ENCODE data around the gene TYROBP. TPM values are rescaled to one million over a fixed set of nuclear protein-coding genes. Genes with fewer than 3 reads are reported as not detected.

Gene TYROBP
- not detected in 5 replicates for total RNA-seq (2022; extraction: Qiagen RNA extraction; ENCODE audit: low read depth)

GRCh38 chr19:35908010-35908441 is at the start of gene TYROBP:
Gene TYROBP, minus strand, starts transcription at chr19:35908295. Its CDS starts 67 bp downstream, at chr19:35908228.

GRCh38 chr19:35935911-35936737 is 28.0 kb upstream of the TYROBP start, which contains the start of gene LRFN3:
Gene LRFN3, plus strand, starts transcription at chr19:35936374. Its CDS starts 3,052 bp downstream, at chr19:35939426.

DNA sequence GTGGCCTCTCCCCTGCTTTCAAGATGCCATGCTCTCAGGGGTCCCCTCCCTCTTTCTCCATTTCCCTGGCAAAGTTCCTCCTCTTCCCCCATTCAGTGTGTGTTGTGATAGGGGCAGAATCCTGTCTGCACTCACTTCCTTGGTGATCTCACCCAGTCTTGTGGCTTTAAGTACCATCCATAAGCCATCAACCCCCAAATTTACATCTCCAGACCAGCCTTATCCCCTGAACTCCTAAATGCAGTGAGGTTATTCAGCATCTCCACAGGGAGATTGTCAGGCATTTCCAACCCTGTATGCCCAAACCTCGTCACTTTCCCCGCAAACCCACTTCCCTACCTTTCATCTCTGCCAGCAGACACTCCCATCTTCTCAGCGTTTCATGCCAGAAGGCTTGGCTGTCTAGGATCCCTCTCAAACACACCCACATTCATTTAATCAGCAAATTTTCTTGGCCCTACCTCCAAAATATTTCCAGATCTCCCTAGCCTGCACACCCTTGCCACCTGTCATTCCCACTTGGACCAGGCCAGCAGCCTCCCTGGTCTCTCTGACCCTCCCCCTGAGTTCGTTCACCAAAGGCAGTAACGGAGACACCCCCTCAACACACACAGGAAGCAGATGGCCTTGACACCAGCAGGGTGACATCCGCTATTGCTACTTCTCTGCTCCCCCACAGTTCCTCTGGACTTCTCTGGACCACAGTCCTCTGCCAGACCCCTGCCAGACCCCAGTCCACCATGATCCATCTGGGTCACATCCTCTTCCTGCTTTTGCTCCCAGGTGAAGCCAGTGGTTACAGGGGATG is 6.0 kb downstream of the TYROBP start, which contains the start of gene HCST:
Gene HCST (plus strand): TSS at position 676 of the 808 bp plus-strand sequence. CDS start 65 bp downstream, at position 741.

DNA sequence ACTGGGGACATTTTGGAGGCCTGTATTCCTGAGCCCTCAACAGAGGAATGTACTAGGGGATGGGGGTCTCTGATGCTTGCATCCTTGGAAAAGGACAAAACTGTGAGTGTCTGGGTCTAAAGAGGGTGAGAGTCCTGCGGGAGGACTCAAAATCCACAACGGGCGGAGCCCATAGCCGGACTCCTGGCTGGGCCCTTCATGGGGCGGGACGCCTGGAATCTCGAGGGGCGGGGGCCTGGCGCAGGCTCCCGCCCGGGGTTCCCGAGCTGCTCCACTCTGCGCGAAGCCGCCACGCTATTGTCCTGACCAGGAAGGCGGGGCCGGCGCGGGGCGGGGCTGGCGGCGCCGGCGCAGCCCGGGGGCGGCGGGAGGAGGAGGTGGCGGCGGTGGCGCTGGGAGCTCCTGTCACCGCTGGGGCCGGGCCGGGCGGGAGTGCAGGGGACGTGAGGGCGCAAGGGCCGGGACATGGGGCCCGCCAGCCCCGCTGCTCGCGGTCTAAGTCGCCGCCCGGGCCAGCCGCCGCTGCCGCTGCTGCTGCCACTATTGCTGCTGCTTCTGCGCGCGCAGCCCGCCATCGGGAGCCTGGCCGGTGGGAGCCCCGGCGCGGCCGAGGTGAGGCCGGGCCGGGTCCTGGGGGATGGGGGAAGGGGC is 39.8 kb downstream of the TYROBP start, which contains the start of gene APLP1:
Gene APLP1 (plus strand): TSS at position 403 of the 651 bp plus-strand sequence. CDS start 63 bp downstream, at position 466.

GRCh38 chr19:35856546-35857149 is 51.4 kb downstream of the TYROBP start, which contains the start of gene KIRREL2:
Gene KIRREL2, plus strand, starts transcription at chr19:35856911. Its CDS starts 209 bp downstream, at chr19:35857120.

Other genes starting within 250 kb of the TYROBP start
- 0.46 to 1.2 TPM (median 0.71 TPM) in 5 replicates for gene UPK1A, start 241.8 kb downstream of the TYROBP start, total RNA-seq (2022; extraction: Qiagen RNA extraction; ENCODE audit: low read depth)
- gene ZBTB32, start 203.7 kb downstream of the TYROBP start, total RNA-seq (2022; extraction: Qiagen RNA extraction; ENCODE audit: low read depth): not detected in 5 replicates
- 37.3 to 66.3 TPM (median 62.5 TPM) in 5 replicates for gene KMT2B, start 190.3 kb downstream of the TYROBP start, total RNA-seq (2022; extraction: Qiagen RNA extraction; ENCODE audit: low read depth)
- 11.8 to 15.8 TPM (median 12.5 TPM) in 5 replicates for gene IGFLR1, start 165.8 kb downstream of the TYROBP start, total RNA-seq (2022; extraction: Qiagen RNA extraction; ENCODE audit: low read depth)
- gene U2AF1L4, start 162.9 kb downstream of the TYROBP start, total RNA-seq (2022; extraction: Qiagen RNA extraction; ENCODE audit: low read depth): 23.9 to 34.9 TPM (median 27.6 TPM) in 5 replicates
- gene PSENEN, start 162.6 kb downstream of the TYROBP start, total RNA-seq (2022; extraction: Qiagen RNA extraction; ENCODE audit: low read depth): 243 to 320 TPM (median 282 TPM) in 5 replicates
- 21.9 to 27.2 TPM (median 23.2 TPM) in 5 replicates for gene LIN37, start 159.7 kb downstream of the TYROBP start, total RNA-seq (2022; extraction: Qiagen RNA extraction; ENCODE audit: low read depth)
- gene HSPB6, start 151.3 kb downstream of the TYROBP start, total RNA-seq (2022; extraction: Qiagen RNA extraction; ENCODE audit: low read depth): 0.15 to 0.33 TPM (median 0.25 TPM) in 5 replicates
- gene PROSER3, start 150.1 kb downstream of the TYROBP start, total RNA-seq (2022; extraction: Qiagen RNA extraction; ENCODE audit: low read depth): 25.9 to 31.4 TPM (median 30.7 TPM) in 5 replicates
- 3.3 to 8.9 TPM (median 8.1 TPM) in 5 replicates for gene ARHGAP33, start 132.7 kb downstream of the TYROBP start, total RNA-seq (2022; extraction: Qiagen RNA extraction; ENCODE audit: low read depth)
- gene PRODH2, start 95.5 kb downstream of the TYROBP start, total RNA-seq (2022; extraction: Qiagen RNA extraction; ENCODE audit: low read depth): 0.13 to 0.52 TPM (median 0.38 TPM) in 5 replicates
- 0.24 to 0.84 TPM (median 0.44 TPM) in 5 replicates for gene NPHS1, start 55.8 kb downstream of the TYROBP start, total RNA-seq (2022; extraction: Qiagen RNA extraction; ENCODE audit: low read depth)
- 0.24 to 0.70 TPM (median 0.52 TPM) in 5 replicates for gene KIRREL2, start 51.4 kb downstream of the TYROBP start, total RNA-seq (2022; extraction: Qiagen RNA extraction; ENCODE audit: low read depth)
- gene APLP1, start 39.7 kb downstream of the TYROBP start, total RNA-seq (2022; extraction: Qiagen RNA extraction; ENCODE audit: low read depth): 72.6 to 97.1 TPM (median 93.4 TPM) in 5 replicates
- 4.2 to 8.9 TPM (median 7.8 TPM) in 5 replicates for gene NFKBID, start 7.8 kb downstream of the TYROBP start, total RNA-seq (2022; extraction: Qiagen RNA extraction; ENCODE audit: low read depth)
- gene HCST, start 5.8 kb downstream of the TYROBP start, total RNA-seq (2022; extraction: Qiagen RNA extraction; ENCODE audit: low read depth): 0.55 to 0.89 TPM (median 0.63 TPM) in 3 of 5 replicates, not detected in the others
- gene LRFN3, start 28.1 kb upstream of the TYROBP start, total RNA-seq (2022; extraction: Qiagen RNA extraction; ENCODE audit: low read depth): 9.8 to 25.6 TPM (median 24.1 TPM) in 5 replicates
- gene SDHAF1, start 86.9 kb upstream of the TYROBP start, total RNA-seq (2022; extraction: Qiagen RNA extraction; ENCODE audit: low read depth): 24.6 to 55.5 TPM (median 50.4 TPM) in 5 replicates
- gene SYNE4, start 100.5 kb upstream of the TYROBP start, total RNA-seq (2022; extraction: Qiagen RNA extraction; ENCODE audit: low read depth): 0.07 to 0.33 TPM (median 0.23 TPM) in 4 of 5 replicates, not detected in the other
- 22.9 to 29.8 TPM (median 26.6 TPM) in 5 replicates for gene ALKBH6, start 105.9 kb upstream of the TYROBP start, total RNA-seq (2022; extraction: Qiagen RNA extraction; ENCODE audit: low read depth)
- 0.53 to 0.99 TPM (median 0.90 TPM) in 5 replicates for gene CLIP3, start 124.6 kb upstream of the TYROBP start, total RNA-seq (2022; extraction: Qiagen RNA extraction; ENCODE audit: low read depth)
- gene THAP8, start 146.0 kb upstream of the TYROBP start, total RNA-seq (2022; extraction: Qiagen RNA extraction; ENCODE audit: low read depth): 3.4 to 8.1 TPM (median 7.1 TPM) in 5 replicates
- 15.0 to 30.0 TPM (median 28.9 TPM) in 5 replicates for gene WDR62, start 146.6 kb upstream of the TYROBP start, total RNA-seq (2022; extraction: Qiagen RNA extraction; ENCODE audit: low read depth)
- 0.23 TPM in 1 of 5 replicates, not detected in the others for gene OVOL3, start 202.8 kb upstream of the TYROBP start, total RNA-seq (2022; extraction: Qiagen RNA extraction; ENCODE audit: low read depth)
- 220 to 305 TPM (median 245 TPM) in 5 replicates for gene POLR2I, start 206.6 kb upstream of the TYROBP start, total RNA-seq (2022; extraction: Qiagen RNA extraction; ENCODE audit: low read depth)
- gene TBCB, start 207.2 kb upstream of the TYROBP start, total RNA-seq (2022; extraction: Qiagen RNA extraction; ENCODE audit: low read depth): 403 to 570 TPM (median 545 TPM) in 5 replicates
- gene CAPNS1, start 231.8 kb upstream of the TYROBP start, total RNA-seq (2022; extraction: Qiagen RNA extraction; ENCODE audit: low read depth): 1,507 to 2,208 TPM (median 2,155 TPM) in 5 replicates
- not detected in 5 replicates for gene COX7A1, start 244.2 kb upstream of the TYROBP start, total RNA-seq (2022; extraction: Qiagen RNA extraction; ENCODE audit: low read depth)